Pancreas (tissue), 10 donors: ENCODE results near the gene THOC2. TPM values are rescaled to one million over a fixed set of nuclear protein-coding genes. Genes with fewer than 3 reads are reported as not detected.

Experiments
- ATAC-seq, 4 donors: fragments of 200-7000 bp; cut with Tn5 transposase; one replicate each; pipeline versions ENCODE4 v1.8.0 to v1.9.1; 2020; ENCODE audit warnings: mild to moderate bottlenecking in 4 of 4, moderate library complexity in 4 of 4
- DNase-seq, 6 donors: peaks; one replicate each; pipeline ENCODE4 v3.0.0-alpha.2; 2020
- FAIRE-seq: peaks from 2 replicates; lab custom pipeline; 2012; peaks lifted over from hg19 to GRCh38; lab: Jason Lieb, UNC
- H3K27ac ChIP-seq, 4 donors: fragments of 200-600 bp; sonication (generic); 1 replicate in 3 of 4; 2 replicates in 1 of 4; pipeline versions ENCODE4 v1.5.0 to v1.8.0; 2020
- H3K27me3 ChIP-seq, 4 donors: fragments of 200-600 bp; one replicate each; pipeline ENCODE4 v1.8.0; 2021
- H3K36me3 ChIP-seq, 3 donors: fragments of 200-600 bp; sonication (generic) in 1 of 3; one replicate each; pipeline versions ENCODE4 v1.5.0 to v1.8.0; 2020 to 2021
- H3K4me1 ChIP-seq, 3 donors: fragments of 200-600 bp; one replicate each; pipeline ENCODE4 v1.8.0; 2021
- H3K4me3 ChIP-seq, 4 donors: fragments of 200-600 bp; sonication (generic) in 2 of 4; one replicate each; pipeline versions ENCODE4 v1.5.0 to v1.8.0; 2020 to 2021
- H3K9me3 ChIP-seq, 4 donors: fragments of 200-600 bp; one replicate each; pipeline ENCODE4 v1.8.0; 2021
- WGBS, 2 donors: extraction: QIAGEN DNeasy Blood & Tissue Kit; methylation state at CpG; one replicate each; pipeline ENCODE4 v1.1.7; 2013; 5-methylcytosine and 5-hydroxymethylcytosine counted together
- intact Hi-C, 3 donors: fragments of 100-400 bp; cut with DNase I; formaldehyde crosslinking; loops; one replicate each; pipeline versions ENCODE4 v1.11.1 to v1.14.2; 2022
- polyA plus RNA-seq, 2 donors: library from polyadenylated mRNA; stranded (reverse); fragments of 200-250 nt; gene quantifications; one replicate each; pipeline ENCODE4 v1.2.3, GENCODE V29; 2013
- total RNA-seq, 6 donors: library from RNA; stranded (reverse); fragmentation: NEBNext Ultra II Directional in 4 of 6; extraction: Animal tissue kit (Norgen Biotek cat#: 25700) in 4 of 6; gene quantifications; one replicate each; pipeline versions ENCODE4 v1.2.1 to v1.2.4, GENCODE V29; 2021 to 2023
- TF ChIP-seq, protein P1 (sequence below), 4 donors: fragments of 200-600 bp; sonication (generic) in 3 of 4; IDR thresholded peaks; one replicate each; pipeline versions ENCODE4 v1.5.0 to v1.8.0; 2021; ENCODE audit warnings: antibody characterized with exemption in 4 of 4
- donor health status: healthy with polysubstance abuse.
- donor health status: DM: no; HTN: no; CAD: no; lungs with moderate emphysema.
- donor health status: DM: no; HTN: no; CAD: no.
- donor health status: control.
- donor health status: control.
- donor health status: Bipolar disorder and iron deficiency.
- donor health status: DM: yes; HTN: yes; CAD: no.
- donor health status: DM: no; HTN: no; CAD: no.
- donor health status: DM: no; HTN: no; CAD: no.
- donor health status: DM: yes; HTN: yes; CAD: no.

Gene THOC2
- total and polyA plus RNA-seq, 8 donors, result 18.9 to 52.6 (median 25.3) TPM

DNA sequence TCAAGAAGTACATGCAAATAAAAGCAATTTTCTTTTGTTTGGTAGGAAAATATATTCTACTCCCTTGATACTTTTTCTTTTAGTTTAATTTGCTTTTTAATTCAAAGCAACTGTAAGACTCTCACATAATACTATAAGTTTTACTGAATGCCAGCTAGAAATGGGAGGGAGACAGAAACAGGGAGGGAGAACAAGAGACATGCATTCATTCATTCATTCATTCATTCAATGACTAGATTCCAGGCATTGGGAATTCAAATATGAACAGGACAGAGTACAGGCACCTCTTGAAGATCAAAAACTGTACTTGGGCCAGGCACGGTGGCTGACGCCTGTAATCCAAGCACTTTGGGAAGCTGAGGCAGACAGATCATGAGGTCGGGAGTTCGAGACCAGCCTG lies 85.6 kb downstream of the THOC2 start:
- Histone ChIP-seq H3K27me3 (no peaks in the 10 kb centered on the region), H3K36me3 (no peaks in the 10 kb centered on the region), H3K27ac (no peak overlapping the region), H3K4me1 (no peaks in the 10 kb centered on the region), H3K4me3 (no peak overlapping the region), H3K9me3 (no peaks in the 10 kb centered on the region)
- ATAC-seq, result no peak
- DNase-seq, result no peak
- intact Hi-C loops, result no loop called here
- no peak for FAIRE-seq
- TF ChIP-seq, protein P1, sequence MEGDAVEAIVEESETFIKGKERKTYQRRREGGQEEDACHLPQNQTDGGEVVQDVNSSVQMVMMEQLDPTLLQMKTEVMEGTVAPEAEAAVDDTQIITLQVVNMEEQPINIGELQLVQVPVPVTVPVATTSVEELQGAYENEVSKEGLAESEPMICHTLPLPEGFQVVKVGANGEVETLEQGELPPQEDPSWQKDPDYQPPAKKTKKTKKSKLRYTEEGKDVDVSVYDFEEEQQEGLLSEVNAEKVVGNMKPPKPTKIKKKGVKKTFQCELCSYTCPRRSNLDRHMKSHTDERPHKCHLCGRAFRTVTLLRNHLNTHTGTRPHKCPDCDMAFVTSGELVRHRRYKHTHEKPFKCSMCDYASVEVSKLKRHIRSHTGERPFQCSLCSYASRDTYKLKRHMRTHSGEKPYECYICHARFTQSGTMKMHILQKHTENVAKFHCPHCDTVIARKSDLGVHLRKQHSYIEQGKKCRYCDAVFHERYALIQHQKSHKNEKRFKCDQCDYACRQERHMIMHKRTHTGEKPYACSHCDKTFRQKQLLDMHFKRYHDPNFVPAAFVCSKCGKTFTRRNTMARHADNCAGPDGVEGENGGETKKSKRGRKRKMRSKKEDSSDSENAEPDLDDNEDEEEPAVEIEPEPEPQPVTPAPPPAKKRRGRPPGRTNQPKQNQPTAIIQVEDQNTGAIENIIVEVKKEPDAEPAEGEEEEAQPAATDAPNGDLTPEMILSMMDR (IDR thresholded peaks at IDR 0.05), result no peak
- WGBS, 2 donors, result 83 to 91% methylated on average over 4 of the region's 4 CpGs

DNA sequence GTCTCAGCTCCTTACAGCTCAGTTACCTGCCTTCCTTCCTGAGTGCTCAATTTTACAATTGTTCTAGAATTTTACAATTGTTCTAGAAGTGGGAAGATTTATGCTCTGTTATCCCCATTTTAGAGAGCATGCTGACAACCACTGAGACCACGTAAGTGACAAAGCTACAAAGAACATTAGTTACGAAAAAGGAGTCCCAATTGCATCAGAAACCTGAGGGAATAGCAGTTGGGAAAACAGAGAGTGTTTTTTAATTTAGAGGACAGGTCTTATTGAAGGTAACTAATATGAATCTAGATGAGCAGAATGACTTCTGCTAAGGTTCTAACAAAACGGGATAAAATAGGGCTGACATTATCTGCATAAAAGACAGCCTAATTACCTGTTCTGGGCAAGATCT lies 103.3 kb downstream of the THOC2 start:
- no peaks in the 10 kb centered on the region for H3K36me3 ChIP-seq
- TF ChIP-seq, protein P1 (IDR thresholded peaks at IDR 0.05), result no peak
- no peak for ATAC-seq

DNA sequence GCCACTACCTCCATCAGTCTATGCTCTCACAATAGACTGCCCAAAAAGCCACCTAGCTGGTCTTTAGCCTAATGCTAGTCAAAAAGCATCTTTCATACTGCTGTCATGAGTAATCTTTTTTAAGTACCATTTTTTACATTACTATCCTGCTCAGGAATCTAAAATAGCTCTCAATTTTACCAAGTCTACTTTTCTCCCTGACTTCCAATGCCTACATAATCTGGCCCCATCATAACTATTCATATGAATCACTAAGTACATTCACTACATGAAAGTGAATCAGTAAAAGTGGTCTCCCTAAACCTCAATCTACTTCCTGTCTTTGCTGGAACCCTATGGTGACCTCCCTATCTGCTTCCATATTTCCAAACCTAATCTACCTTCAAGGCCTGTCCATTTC lies 105.9 kb downstream of the THOC2 start:
- DNase-seq (no peak), FAIRE-seq (no peak), ATAC-seq (no peak)
- Histone ChIP-seq H3K9me3 (no peaks in the 10 kb centered on the region), H3K4me3 (no peak overlapping the region), H3K4me1 (no peaks in the 10 kb centered on the region), H3K27ac (no peak overlapping the region), H3K27me3 (no peaks in the 10 kb centered on the region), H3K36me3 (peaks cover 0 to 12% (median 0%) of the 10 kb centered on the region in 3 donors)
- intact Hi-C loops, result no loop called here
- TF ChIP-seq, protein P1 (IDR thresholded peaks at IDR 0.05), result no peak

More for the DNA sequence above, 103.3 kb downstream of the THOC2 start:
- Histone ChIP-seq H3K4me1 (no peaks in the 10 kb centered on the region), H3K4me3 (no peak overlapping the region), H3K9me3 (no peaks in the 10 kb centered on the region), H3K27ac (no peak overlapping the region), H3K27me3 (no peaks in the 10 kb centered on the region)
- DNase-seq (no peak), FAIRE-seq (no peak)
- intact Hi-C loops, result no loop called here
- 69 to 95% methylated on average over 3 of the region's 3 CpGs for WGBS, 2 donors

DNA sequence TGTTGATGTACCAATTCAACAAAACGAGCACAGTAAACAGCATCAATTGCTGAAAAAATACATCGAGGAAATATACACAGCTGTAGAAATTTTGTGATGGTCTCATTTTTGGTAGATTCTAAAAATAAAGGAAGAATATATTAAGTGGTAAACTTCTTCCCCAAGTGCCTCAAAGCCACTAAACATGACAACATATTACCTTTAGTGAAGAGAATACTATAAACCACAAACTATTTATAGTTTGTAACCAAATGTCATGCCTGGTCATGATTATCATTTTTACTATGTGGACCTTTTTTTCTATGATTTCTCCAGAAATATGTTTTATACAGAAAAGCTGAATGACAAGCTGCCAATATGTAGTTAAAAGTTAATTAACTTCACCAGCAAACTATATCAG lies 106.9 kb downstream of the THOC2 start:
- Histone ChIP-seq H3K27me3 (no peaks in the 10 kb centered on the region), H3K36me3 (peaks cover 0 to 12% (median 0%) of the 10 kb centered on the region in 3 donors), H3K27ac (no peak overlapping the region), H3K4me3 (no peak overlapping the region), H3K9me3 (no peaks in the 10 kb centered on the region), H3K4me1 (no peaks in the 10 kb centered on the region)
- ATAC-seq (no peak), DNase-seq (no peak), FAIRE-seq (no peak)
- intact Hi-C loops, result no loop called here
- 69 to 88% methylated on average over 2 of the region's 2 CpGs for WGBS, 2 donors
- TF ChIP-seq, protein P1 (IDR thresholded peaks at IDR 0.05), result no peak

DNA sequence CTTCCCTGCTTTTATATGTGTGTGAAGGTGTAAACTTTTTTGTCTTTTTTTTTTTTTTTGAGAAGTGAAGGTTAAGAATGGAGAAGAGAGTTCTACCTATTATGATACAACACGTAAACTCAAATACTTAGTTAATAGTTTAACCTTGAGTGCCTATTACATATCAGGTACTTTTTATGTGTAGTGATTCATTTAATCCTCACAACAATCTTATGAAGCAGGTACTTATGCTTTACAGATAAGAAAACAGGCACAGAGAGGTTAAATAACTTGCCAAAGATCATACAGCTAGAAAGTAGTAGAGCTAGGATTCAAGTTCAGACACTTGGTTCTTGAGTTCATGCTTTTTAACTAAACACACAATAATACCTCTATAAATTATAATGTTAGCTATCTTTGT lies 107.4 kb downstream of the THOC2 start:
- TF ChIP-seq, protein P1 (IDR thresholded peaks at IDR 0.05), result no peak
- Histone ChIP-seq H3K27me3 (no peaks in the 10 kb centered on the region), H3K36me3 (peaks cover 0 to 16% (median 0%) of the 10 kb centered on the region in 3 donors), H3K9me3 (no peaks in the 10 kb centered on the region), H3K27ac (no peak overlapping the region), H3K4me1 (no peaks in the 10 kb centered on the region), H3K4me3 (no peak overlapping the region)
- FAIRE-seq (no peak), ATAC-seq (no peak), DNase-seq (no peak)
- intact Hi-C loops, result no loop called here
- 75 to 96% methylated on average over 1 of the region's 1 CpG for WGBS, 2 donors
